ENCODE measurements around the gene FOXO1.
"Not testable (repeated sequence)": the region's sequence is repeated elsewhere in the genome, so short reads cannot be mapped to it uniquely, and the experiment has no call there.

Gene FOXO1

DNA sequence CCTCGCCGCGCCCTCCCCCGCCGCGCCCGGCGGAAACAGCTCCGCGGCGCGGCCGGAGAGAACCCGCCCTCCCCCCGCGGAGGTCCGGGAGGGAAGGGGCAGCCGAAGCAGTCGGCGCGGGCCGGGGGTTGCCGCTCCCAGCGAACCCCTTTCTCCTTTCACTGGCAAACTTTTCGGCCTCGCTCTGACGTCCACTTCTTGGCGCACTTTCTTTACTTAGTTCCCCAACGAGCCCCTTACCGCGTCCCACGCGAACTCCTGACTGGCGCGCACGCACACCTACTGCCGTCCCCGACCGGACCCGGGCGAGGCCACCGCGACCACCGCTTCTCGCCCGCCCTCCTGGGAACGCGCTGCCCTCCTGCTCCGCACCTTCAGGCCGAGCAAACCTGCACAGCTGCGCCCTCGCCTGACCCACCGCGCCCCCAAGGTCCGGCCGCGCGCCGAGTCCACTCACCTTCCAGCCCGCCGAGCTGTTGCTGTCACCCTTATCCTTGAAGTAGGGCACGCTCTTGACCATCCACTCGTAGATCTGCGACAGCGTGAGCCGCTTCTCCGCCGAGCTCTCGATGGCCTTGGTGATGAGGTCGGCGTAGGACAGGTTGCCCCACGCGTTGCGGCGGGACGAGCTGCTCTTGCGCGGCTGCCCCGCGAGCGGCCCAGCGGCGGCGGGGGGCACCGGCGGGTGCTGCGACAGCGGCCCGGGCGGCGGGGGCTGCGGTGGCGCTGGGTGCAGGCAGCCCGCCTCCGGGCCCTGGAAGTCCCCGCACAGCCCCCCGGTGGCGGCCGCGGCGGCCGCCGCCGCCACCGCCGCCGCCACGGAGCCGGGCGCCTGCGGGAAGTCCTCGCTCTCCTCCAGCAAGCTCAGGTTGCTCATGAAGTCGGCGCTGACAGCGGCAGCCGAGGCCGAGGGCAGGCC lies 1.1 kb downstream of the FOXO1 start:
- peak; percentile 87 for DNase-seq

DNA sequence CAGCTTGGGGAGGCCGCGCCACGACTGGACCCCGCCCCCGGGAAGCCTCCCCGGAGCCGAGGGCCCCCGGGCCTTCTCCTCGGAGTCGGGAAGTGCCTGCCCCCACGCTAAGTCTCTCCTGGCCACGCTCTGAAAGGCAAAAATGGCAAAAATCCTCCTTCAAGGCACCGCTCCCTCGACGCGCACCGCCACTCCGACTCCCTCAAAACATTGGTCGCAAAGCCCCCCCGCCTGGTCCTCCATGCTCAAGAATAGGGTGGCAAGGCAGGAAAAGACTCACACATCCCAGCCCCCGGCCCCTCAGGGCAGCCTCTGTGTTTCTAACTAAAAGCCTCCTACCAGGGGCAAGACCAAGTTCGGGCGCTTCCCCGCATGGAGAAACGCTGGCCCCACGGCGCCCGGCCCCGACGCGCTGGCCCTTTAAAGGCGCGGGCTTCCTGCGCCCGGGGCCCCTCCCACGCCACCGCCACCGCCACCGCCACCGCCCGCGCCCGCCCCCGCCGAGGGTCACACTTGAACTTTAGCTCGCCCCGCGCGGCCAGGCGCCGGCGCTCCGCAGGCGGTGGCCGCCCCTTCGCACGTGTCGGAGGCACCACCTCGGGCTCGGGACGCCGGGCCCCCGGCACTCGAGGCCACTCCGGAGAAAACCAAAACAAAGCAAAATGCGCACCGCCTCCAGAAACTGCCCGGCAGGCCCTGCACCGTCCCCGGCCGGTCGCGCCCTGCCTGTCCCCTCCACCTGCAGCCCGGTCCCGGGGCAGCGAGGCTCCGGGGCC lies 1.9 kb downstream of the FOXO1 start:
- DNase-seq, result peak; percentile 88

DNA sequence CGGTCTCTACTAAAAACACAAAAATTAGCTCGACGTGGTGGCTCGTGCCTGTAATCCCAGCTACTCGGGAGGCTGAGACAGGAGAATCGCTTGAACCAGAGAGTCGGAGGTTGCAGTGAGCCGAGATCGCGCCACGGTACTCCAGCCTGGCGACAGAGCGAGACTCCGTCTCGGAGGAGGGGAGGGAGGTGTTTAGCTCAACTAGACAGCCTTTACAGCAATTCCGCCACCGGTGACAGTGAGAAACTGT lies 2.4 kb downstream of the FOXO1 start:
- not testable (repeated sequence) for DNase-seq

DNA sequence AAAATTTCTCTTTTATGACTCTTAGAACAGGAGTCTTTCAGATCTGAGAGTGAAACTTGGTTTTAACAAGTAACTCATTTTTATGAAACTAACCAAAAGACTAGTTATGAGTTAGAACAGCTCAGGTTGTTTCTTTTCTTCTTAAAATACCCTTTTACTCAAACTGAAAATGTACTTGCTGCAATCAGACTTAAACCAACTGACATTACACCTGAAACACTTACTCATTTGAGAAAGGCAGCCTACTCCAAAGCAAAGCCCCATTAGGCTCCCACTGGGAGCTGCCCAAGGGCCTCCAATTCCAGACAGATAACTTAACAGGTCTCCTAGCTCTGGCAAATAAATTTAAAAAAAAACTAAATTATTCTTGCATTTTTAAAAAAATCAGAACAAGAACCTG lies 3.6 kb downstream of the FOXO1 start:
- no peak for DNase-seq

DNA sequence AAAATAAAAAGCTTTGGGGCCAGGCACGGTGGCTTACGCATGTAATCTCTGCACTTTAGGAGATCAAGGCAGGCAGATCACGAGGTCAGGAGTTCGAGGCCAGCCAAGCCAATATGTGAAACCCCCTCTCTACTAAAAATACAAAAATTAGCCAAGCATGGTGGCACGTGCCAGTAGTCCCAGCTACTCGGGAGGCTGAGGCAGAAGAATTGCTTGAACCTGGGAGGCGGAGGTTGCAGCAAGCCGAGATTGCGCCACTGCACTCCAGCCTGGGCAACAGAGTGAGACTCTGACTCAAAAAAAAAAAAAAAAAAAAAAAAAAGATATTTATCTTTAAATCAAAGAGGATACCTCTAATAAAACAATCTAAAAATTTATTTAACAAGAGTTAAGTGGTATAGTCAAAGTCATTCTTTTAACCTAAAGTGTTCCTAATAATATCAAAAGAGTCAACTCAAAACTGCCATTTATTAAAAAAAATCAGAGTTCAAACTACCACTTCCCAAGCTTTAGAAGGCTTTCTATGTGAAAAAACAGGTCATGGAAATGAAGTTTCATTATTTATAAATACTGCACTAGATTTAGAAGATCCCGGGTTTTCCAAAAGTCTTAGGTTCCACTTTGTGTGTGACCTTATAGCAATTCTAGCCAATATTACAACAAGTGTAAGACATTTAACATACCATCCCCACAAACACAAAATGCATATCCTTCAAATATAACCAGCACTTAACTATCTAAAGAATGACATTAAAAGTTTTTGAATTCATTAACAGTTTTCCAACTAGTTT lies 4.4 kb downstream of the FOXO1 start:
- no peak for DNase-seq

DNA sequence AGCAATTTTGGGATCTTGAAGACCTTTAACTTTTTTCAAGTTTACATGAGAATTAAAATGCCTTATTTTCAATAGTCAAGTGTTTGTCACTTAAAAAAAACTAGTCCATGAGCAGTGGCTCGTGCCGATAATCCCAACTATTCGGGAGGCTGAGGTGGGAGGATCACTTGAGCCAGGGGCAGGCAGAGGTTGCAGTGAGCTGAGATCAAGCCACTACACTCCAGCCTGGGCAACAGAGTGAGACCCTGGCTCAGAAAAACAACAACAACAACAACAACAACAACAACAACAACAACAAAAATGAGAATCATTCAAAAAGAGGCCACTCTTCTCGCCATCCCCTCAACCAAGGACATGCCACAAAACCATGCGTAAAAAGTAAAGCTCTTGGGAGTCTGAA lies 5.7 kb downstream of the FOXO1 start:
- DNase-seq, result peak; percentile 19

DNA sequence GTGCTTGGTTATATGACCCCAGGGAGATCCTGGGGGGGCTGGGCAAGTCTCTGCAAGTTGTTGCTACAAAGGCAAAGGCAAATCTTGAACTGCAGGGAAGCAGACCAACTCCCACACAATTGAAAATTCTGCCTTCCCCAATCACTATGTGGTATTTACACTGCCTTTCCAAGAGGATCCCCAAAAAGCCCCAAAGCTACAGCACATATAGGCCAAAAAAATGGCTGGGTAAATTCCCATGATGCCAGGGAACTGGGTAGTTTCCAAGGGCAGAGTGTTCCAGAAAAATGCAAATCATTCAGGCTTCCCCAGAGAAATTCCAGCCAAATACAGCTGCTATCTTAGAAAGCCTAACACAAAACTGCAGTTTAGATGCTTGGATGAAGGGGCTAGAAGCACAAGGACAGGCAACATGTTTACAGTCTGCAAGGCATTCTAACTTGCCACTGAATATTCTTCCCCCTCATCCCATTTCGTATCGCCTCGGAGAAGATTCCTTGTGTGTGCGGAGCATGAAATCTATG lies 6.2 kb downstream of the FOXO1 start:
- no peak for DNase-seq

DNA sequence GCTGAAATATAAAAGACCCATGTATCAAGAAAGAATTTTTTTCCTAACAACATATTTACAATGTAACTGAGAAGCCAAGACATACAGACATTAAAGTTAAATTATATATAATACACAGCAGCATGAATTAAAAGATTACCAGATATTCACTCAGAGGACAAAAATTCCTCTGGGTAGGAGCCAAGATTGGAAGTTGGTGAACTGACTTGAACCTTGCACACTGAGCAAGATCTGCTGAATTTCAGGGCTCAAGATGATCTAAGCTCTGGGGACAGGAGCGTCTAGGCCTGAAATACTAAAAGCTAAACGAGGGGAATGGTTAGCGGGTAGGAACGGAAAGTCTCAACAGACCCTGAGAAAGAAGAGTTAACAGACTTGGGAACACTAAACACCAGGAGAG lies 8.5 kb downstream of the FOXO1 start:
- DNase-seq, result no peak

DNA sequence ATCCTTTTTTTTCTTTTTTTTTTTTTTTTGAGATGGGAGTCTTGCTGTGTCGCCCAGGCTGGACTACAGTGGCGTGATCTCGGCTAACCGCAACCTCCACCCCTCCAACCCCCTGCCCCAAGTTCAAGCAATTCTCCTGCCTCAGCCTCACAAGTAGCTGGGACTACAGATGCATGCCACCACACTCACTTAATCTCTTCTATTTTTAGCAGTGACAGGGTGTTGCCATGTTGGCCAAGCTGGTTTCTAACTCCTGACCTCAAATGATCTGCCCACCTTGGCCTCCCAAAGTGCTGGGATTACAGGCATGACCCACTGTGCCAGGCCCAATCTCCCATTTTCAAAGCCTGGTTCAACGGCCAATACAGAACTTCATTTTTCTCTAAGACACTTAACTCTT lies 9.1 kb downstream of the FOXO1 start:
- DNase-seq, result no peak

DNA sequence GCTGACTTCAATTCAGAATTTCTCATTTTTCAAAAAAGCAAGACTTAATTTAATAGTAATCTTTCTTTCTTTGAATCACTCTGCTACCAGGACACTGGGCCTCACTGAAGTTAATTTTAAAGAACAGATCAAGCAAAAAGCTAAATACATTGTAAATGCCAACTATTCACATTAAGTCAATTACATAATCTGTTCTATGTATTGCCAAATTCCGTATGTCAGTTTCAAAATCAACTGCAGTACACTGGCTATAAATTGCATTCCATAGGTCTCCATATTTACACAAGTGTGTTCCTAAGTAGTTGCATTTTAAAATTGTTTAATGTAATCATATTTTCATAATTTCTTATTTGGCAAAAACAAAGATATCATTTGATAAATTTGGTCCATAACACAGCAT lies 10.1 kb downstream of the FOXO1 start:
- no peak for DNase-seq

DNA sequence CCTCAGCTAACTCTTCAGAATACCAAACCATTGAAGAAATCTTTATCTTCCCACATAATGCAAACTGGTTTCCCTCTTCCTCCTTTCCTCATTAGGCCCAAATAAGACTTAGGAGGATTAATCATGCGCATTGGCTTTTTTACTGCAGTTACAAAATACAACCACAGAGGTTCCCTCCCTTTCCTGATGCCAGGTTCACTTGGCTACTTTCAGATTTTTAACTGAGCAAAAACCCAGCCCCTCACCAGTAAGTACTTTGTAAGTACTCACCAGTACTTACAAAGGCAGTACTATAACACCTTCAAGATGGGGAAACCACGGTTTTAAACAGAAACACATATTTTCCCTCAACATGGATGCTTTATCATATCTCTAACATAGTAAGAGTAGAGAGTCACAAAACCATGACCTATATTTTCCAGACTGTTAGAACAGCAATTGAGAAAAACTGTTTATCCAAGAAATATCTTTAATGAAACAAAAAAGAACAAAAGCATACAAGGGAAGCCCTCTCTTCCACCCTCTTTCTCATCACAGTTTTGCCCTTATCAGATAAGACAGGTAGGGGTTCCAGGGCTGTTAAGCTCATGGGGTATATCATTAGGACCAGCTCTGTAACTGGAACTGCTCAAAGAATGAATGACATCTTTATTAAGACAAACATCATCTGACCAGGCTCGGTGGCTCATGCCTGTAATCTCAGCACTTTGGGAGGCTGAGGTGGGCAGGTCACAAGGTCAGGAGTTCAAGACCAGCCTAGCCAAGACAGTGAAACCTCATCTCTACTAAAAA lies 12.7 kb downstream of the FOXO1 start:
- DNase-seq, result no peak

DNA sequence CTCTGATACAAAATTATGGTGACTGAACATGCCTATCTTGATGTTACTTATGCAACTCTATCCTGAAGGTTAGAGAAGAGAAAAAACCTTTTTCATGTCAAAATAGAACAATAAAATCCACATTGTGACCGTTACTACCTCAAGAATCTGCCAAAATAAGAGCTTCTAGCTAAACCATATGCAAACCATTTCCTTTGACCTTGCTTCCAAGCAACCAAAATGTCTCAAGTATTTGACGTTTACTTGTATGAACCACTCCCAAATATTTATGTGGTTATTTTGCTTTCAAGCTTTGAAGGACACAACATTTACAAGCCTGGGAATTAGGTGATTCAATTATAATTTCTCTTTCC lies 13.9 kb downstream of the FOXO1 start:
- DNase-seq, result no peak

DNA sequence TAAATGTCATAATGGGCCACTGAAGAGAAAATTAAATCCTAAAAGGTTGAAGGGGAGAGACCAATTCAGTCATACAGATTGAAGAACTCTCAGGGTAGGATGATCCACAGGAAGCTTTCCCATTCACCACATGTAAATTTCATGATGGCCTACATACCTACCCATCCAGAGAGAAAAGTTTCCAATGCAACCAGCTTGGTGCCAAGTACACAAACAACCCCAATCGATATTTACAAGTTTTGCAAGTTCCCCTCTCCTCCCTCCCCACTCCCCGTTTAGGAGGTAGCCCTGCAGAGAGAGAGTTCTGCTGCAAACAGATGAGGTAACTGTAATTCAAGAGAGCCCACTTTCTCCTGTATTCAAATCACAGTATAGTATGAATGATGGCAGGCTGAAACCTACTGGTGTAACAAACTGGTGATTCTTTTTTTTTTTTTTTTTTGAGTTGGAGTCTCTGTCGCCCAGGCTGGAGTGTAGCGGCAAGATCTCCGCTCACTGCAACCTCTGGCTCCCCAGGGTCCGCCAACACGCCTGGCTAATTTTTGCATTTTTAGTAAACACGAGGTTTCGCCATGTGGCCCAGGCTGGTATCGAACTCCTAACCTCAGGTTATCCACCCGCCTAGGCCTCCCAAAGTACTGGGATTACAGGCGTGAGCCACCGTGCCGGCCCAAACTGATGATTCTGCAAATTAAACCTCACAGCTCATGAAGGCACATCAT lies 14.4 kb downstream of the FOXO1 start:
- DNase-seq, result no peak

DNA sequence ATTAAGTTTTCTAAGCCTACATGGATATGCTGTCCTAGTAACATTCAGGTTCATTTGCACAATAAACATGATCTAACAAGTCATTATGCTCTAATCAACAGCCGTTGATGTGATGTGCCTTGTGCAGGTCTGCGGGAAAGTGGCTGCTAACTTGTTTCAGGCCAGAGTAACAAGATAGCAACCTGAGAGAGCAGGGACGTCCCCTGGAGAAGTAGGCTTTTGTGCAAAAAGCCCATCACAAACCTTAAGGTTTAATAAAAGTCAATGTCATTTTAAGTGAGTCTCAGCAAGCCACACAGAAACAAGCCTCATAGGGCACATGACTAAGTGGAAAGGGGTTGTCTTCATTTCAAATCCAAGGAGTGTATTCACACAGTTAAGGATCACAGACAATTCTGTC lies 17.6 kb downstream of the FOXO1 start:
- no peak for DNase-seq

DNA sequence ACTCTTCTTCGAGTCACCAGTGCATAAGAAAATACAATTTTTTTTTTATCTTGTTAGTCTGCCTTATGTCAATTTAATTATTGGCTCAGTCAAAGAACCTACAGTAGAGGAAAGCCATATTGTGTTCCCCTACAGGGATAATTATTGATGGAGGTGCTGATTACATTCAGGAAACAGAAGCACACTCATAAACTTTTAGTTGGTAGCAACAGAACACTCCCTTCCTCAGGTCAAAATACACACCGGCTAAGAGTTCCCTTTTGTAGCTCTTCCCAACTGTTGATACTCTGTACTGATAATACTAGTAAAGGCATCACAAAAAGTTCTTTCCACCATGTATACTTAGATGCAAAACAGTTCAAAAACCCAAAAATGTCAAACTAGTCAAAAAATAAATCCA lies 18.4 kb downstream of the FOXO1 start:
- DNase-seq, result no peak

DNA sequence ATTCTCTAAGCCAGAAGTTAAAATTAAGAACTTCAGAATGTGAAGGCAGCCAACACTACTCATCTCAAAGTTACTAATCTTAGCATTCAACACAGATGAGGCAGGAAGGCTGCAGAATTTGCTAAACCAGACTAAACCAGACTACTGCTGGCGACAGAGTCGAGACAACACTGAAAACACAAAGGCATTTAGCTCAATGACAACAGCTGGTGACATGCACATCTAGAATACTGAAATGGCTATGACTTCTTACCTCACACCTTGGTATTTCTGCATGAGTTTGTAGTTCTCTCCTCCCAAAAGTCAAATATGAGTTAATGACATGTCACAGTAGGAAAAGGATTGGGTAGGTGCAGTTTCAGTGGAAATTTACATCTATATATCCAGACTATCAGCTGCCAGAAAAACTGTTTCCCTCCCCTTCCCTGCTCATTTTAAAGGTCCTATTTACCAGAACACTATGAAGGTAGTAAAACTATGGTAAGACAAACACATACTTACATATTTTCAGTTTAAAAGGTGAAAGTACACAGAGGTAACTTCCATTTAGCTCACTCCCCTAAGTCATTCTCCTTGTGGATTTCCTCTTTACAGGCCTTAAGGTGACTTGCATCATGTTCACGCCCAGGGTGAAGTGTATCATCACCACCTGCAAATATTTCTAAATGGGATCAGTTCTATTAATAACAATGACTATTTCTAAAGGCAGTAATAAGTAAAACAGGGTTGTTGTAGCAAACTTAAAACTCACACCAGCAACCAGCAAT lies 21.4 kb downstream of the FOXO1 start:
- DNase-seq, result no peak

DNA sequence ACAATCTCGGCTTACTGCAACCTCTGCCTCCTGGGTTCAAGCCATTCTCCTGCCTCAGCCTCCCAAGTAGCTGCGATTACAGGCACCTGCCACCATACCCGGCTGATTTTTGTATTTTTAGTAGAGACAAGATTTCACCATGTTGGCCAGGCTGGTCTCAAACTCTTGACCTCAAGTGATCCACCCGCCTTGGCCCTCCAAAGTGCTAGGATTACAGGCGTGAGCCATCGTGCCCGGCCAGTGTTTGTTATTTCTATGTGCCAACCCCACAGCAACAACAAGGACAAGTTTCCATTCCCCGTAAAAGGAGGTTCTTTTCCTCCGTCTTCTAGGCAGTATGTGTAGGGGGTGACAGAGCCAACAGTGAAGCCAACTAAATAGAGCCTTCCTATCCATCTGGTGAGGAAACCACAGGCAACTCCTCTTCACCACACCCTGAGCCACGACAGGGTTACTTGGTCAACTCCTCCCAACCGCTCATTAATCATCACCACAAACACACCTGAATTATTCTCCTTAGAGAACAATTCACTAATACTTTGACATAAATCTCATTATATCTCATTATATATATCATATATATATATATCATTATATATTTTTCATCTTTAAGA lies 25.5 kb downstream of the FOXO1 start:
- DNase-seq, result no peak

DNA sequence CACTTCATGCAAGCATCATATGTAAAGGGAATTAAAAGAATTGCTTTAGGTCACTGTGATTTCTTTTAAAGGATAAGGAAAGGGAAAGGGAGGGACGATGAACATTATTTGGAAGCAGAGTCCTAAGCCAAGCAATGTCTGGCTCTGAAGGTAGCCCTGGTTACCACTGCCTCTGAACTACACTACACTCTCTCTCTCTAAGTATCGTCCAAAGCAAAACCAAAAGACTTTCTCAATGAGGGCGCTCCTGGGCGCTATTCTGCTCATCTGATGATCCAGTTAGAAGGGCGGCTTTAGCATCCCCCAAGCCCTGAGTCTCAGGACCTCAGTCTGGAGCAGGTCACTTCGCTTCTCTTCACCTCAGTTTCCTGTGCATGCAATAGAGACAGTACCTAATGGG lies 26.2 kb downstream of the FOXO1 start:
- no peak for DNase-seq

DNA sequence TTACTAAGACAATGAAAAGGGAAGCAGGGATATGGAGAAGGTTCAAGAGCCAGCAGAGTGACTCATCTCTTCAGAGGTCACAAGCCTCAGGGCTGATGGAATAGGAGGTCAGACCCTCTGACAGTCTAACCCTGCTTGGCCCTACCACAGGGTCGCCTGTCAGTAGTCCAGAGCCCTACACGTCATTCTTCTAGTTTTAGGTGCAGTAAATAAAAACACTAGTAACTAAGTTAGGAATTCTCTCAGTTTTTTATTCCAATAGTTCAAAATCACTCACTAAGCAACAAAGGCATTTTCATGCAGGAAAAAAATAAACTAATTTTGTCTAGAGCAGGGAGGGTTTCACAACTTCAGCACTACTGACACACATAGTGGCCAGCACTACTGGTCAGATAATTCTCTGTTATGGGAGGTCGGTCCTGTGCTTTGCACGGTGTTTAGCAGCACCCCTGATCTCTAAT lies 27.2 kb downstream of the FOXO1 start:
- no peak for DNase-seq

DNA sequence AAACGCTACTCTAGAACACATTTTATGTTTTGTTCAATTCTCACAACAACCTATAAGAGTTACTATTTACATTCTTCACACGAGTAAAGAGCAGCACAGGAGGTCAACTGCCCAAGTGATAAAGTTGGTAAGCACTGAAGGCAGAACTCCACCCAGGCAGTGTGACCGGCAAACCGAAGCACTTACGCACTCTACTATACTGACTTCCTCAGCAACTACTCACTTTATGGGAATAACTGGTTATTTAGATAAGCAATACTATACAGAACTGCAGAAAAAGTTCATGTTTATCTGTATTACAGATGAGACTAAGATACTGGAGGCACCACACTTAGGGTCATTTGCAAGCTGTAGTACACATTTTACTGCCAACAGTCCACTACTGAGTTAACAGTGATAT lies 28.8 kb downstream of the FOXO1 start:
- no peak for DNase-seq

Data from activated CD8-positive, alpha-beta memory T cell treated with anti-CD3 and anti-CD28 coated beads for 24 hours (primary cell).